ENCODE measurements around the gene KLF9.

The KLF9 gene

GRCh38 chr9:70421272-70422180 lies 7.1 kb upstream of the KLF9 start:
- DNase-seq (ENCODE audit: low spot score), result peak; percentile 43

DNA sequence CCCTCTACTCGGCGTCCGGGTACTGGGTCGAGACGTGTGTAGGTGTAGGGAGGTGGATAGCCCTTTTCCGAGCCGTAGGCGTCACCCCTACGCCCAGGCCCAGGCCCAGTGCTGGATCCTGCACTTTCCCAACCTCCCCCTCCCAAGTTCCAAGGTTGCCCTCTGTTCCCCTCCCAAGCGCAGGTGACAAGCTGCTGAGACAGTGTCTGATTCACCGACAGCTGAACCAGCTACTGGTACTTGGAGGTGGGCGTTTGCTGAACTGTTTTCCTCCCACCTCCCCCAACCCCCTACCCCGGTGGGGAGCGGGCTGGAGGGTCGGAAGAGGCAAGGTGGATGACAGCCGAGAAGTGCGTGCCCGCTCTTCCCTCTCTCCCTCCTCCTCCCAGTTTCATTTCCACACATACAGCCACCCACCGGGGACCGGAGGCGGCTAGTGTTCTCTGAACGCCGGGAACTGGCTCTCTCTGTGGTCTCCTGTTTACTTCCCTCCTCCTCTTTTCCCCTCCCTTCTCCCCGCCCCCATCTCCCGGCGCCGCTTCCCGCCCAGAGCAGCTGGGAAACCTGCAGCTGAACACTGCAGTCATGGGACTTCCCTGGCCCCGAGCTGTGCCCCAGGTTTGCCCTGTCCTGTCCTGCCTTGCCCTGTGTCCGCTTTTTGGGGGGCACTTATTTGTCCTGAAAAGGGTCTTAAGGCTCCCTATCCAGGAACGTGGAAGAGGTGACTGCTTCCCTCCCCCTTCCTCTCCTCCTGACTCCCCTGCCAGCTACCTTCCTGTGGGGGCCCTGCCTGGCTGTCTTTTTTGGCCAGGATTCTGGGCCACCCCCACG lies 6.2 kb upstream of the KLF9 start:
- DNase-seq (ENCODE audit: low spot score), result peak; percentile 84

DNA sequence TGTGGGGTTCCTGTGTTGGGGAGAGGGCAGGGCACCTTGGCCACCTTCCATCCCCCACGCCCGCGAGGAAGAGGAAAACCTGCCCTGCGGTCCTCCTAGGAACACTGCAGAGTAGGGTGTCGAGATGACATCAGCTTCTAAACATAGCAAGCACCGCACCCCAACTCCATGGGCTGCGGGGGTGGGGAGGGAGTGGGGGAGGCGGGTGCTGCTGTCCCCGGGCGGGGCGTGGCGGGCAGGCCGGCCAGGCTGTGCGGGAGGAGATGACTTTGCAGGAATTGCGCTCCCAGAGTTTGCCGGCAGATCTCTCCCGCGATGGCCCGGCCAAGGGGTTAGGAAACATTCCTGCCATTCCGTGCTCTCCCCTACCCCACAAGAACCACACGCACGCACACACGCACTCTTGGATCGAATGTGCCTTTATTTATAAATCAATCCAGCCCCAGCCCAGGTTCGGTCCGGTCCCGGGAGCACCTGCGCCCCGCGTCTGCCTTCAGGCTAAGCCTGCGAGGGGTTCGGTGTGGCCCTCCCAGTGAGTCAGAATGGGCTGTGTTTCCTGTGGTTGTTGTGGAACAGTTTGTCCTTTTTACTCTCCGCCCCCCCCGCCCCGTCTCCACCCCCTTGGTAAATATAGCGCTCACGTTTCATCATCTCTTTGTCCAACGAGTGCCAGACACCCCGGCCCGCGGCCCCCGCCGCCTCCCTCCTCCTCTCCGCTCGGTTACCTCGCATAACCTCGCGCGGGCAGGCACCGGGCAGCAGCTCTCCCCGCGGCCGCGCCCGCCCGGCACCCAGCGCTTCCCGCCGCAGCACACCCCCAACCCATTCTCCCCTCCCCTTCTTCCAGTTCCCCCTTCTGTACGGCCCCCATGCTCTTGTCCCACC lies 5.3 kb upstream of the KLF9 start:
- DNase-seq (ENCODE audit: low spot score), result peak; percentile 89

DNA sequence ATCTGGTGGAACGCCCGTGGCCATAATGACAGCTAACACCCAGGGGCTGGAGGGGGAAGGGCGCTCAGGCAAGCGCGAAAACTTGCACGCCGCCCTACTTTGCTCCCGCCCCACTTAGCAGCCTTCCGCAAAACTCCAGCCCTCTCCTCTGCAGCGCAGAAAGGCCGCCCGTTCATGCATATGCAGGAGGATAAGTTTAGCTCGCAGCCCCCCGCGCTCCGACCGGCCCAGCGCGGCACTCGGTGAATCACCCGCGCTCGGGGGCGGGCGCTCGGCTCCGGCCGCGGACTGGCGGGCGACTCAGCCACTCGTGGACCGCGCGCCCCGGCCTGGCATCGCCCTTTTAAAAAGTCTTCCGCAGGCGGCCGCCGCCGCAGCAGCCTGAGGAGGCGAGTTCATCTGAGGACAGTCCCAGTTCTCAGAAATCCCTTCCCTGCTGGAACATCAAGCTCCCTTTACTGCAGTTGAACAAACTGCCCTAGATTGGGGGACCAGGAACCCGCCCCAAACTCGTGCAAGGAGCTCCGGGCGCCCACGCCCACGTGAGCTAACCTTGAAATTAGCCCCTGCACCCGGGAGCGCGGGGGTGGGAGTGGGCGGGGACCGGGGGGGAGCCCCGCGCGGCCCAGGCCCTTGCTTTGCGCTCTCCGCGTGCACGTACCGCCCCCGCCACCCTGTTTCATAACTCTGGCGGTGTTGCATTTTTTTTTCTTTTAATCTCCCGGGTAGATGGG lies 4.5 kb upstream of the KLF9 start:
- peak; percentile 88 for DNase-seq (ENCODE audit: low spot score)

DNA sequence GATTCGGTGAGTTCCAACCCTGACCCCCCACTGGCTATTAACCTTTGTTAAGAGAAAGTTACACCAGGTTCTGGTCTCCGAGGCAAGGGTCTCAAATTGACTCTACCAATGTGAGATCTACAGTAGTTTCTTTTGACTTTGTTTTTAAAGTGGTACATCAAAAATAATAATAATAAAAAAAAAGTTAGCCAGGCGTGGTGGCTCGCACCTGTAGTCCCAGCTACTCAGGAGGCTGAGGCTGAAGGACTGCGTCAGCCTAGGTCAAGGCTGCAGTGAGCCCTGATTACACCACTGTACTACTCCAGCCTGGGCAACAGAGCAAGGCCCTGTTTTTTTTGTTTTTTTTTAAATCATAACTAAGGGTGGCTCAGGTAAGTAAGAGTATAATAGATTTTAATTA lies 1.0 kb upstream of the KLF9 start:
- no peak for DNase-seq (ENCODE audit: low spot score)

GRCh38 chr9:70415041-70415440 lies 584 bp upstream of the KLF9 start:
- DNase-seq (ENCODE audit: low spot score), result no peak

DNA sequence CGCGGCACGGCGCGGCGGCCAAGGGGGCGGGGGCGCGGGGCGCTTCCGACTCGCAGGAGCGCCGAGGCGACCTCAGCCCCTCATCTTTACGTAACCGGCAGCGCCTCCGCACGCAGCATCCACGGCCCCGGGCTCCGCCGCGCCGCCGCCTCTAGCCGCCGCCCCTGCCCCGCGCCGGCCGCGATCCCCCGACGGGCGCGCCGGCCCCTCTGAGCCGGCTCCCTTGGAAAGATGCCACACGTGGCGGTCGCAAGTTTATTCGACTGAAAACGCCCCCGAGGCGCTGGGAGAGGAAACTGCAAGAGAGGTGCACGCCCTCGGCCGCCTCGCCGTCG lies 1.0 kb downstream of the KLF9 start:
- DNase-seq (ENCODE audit: low spot score), result peak; percentile 75

DNA sequence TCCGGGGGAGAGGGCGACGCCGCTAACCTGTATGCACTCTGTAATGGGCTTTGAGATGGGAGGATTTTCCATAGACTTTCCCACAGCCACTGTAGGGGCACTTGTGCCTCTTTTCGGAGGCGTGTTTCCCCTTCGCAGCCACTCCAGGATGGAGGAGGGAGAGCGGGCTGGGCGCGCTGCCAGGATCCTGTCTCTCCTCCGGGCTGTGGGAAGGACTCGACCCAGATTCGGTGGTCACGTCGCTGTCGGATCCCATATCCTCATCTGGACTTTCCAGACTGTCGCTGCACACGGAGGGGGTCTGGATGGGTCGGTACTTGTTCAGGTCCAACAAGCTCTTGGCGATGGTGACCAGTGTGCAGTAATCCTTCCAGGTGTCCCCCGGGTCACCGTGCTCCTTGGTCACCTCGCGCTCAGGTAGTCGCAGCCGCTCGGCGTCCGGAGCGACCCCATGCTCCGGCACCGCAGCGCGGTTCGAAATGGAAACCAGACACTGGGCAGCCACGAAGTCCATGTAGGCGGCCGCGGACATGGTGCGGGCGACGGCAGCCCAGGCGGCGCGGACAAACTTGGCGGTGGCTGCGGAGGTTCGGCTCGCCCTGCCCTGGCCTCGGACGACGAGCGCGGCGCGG lies 1.5 kb downstream of the KLF9 start:
- peak; percentile 62 for DNase-seq (ENCODE audit: low spot score)

GRCh38 chr9:70411930-70412831 lies 2.3 kb downstream of the KLF9 start:
- peak; percentile 57 for DNase-seq (ENCODE audit: low spot score)

DNA sequence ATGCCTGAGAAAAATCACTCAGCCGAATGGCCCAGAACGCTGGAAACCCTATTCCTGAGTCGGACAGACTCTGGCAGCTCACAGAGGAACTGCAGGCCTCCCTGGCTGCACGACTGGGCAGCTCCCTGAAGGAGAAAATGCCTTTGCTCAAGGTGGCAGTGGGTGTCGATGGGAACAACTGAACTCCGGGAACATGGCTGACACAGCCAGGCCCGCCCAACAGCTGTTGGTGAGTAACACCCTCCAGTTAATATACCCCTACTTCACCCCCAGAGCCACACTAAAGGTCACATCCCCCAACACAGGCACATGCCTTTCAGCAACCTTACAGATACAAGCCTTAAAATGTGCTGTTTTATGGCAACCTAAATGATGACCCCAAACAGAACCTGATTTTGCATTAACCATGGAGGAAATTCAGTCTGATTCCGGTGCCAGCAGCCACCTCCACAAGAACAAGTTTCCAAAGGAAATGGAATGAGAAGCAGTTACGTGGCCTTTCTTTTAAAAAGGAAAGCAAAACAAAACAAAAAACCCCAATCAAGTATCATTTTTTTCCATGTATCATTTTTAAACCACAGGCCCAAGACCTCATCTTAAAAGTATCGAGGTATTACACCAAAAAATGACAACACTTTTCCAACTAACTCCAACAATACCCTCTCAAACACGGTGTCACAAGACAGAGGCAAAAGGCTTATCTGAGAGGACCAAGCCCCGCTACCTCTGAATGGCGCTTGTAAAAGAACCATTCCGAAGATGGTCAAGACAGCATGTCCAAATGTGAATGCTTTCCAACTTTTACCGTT lies 3.1 kb downstream of the KLF9 start:
- peak; percentile 58 for DNase-seq (ENCODE audit: low spot score)

- no peak for DNase-seq (ENCODE audit: low spot score)
These were observed 4.1 kb downstream of the KLF9 start for GRCh38 chr9:70410368-70410767.

- DNase-seq (ENCODE audit: low spot score), result no peak
These were observed 4.7 kb downstream of the KLF9 start for GRCh38 chr9:70409800-70410199.

DNA sequence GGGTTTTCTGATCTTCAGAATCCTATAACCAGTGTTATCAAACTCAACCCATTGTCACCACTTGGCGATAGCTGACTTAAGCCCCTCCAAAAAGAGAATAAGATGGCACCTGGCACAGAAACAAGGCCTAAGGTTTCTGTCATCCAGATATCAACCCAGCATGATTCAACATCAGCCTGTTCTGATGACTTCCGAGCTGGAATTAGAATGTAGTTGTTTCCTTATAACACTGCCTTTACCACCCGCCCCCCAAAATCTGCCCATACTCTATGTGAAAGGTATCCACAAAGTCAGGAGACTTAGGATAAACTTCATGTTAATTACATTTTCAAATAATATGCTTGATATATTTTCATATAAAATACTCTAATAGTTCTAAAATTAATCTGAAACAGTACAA lies 5.2 kb downstream of the KLF9 start:
- no peak for DNase-seq (ENCODE audit: low spot score)

DNA sequence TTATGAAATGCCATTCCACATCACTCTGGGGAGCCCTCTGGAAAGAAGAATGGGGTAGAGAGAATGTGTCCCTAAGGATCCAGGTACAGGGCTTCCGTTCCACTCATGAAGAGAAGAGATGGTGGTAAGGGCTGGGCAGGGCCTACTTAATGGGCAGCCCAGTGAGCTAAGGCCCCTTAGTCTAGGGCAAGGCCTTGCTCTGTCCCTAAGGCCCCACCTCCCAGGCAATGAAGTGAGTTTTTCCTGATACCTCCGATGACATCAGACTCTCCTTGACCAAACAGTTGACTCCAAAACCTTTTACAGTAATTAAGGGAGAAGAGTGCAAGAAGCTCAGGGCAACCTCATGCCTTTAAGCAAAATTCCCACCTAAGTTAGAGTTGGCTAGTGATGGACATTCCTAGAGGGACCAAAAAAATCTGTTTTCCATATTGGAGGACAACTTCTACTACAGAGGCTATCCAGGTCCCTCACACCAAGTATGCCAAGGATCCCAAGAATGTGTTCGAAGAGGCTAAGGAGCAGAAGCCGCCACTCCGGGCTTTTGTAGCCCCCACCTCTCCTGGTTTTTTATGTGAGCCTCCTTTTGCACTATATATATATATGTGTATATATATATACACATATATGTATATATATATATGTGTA lies 5.9 kb downstream of the KLF9 start:
- no peak for DNase-seq (ENCODE audit: low spot score)

GRCh38 chr9:70407081-70407503 lies 7.4 kb downstream of the KLF9 start:
- DNase-seq (ENCODE audit: low spot score), result no peak

GRCh38 chr9:70406434-70406862 lies 8.0 kb downstream of the KLF9 start:
- DNase-seq (ENCODE audit: low spot score), result no peak

DNA sequence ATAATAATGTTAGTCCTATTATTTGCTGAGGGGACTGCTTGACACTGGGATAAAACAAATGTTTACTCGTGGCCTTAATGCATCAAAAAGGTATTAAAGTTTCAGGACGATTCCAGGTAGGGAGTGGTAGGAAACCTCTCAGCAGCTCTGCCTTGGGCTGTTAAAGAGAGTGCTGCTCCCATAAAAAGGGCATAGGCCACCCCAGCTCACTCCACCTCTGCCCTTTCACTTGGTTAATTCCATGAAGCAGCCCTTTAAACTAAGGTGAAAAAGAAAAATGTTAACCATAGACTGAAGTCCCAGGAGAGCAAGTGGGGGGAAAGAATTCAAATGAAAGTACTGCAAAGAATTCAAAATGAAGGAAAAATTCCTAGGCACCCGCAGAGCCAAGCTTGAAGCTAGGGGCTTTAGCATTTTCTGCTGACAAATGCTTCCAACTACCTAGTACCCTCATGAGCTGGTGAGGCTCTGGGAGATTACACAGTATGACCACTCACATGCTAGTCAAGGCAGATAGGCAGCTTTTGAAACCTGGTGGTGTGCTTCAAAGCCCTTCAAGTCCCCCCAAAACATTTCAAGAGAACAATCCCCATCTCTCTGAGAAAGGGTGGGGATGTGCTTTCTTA lies 8.5 kb downstream of the KLF9 start:
- DNase-seq (ENCODE audit: low spot score), result no peak

DNA sequence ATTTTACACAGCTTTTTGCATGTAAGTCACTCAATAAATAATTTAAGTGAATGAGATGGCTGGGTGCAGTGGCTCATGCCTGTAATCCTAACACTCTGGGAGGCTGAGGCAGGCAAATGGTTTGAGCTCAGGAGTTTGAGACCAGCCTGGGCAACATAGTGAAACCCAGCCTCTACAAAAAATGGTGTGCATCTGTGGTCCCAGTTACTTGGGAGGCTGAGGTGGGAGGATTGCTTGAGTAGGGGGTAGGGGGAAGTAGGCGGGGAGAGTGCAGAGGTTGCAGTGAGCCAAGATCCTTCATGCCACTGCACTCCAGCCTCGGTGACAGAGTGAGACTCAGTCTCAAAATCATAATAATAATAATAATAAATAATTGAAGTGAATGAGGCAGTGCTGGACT lies 10.2 kb downstream of the KLF9 start:
- no peak for DNase-seq (ENCODE audit: low spot score)
